IMR-90 (cell line): Measurements from ENCODE around the gene SCAF4. TPM values are rescaled to one million over a fixed set of nuclear protein-coding genes. Genes with fewer than 3 reads are reported as not detected.
A peak's percentile ranks its signal among the peaks of the same experiment; 100 is the strongest.

Experiments used
- ATAC-seq: fragments of 200-7000 bp; cut with Tn5 transposase; 2 replicates; pipeline ENCODE4 v1.9.1; 2020; ENCODE audit warnings: low read depth, mild to moderate bottlenecking, moderate library complexity
- BruUV-seq: library from RNA; stranded (reverse); fragments of 400-500 nt; replicated peaks from 2 replicates; lab custom pipeline; 2021; lab: Mats Ljungman, UMichigan
- CTCF ChIA-PET: fragments of 300-600 bp; formaldehyde crosslinking; extraction: SDS; loops from one replicate; lab custom pipeline; 2021; ENCODE audit warnings: antibody characterized with exemption; lab: Yijun Ruan, JAX
- POLR2A ChIA-PET: fragments of 300-600 bp; sonication (Branson Sonifier 250); formaldehyde crosslinking; loops from one replicate; lab custom pipeline; 2022; ENCODE audit warnings: antibody characterized with exemption; ENCODE audit not compliant: unreplicated experiment; lab: Charles Lee
- DNase-seq: peaks from one replicate; pipeline ENCODE4 v3.0.0; 2013
- H2AFZ ChIP-seq: replicated peaks from 2 replicates; pipeline ENCODE3; 2013; ENCODE audit warnings: low read length, mild to moderate bottlenecking; ENCODE audit not compliant: poor library complexity
- H2AK5ac ChIP-seq: 2 replicates; pipeline ENCODE4 v1.6.1; 2013; ENCODE audit warnings: low read depth, low read length, inconsistent platforms
- H2AK9ac ChIP-seq: replicated peaks from 2 replicates; pipeline ENCODE3; 2013; ENCODE audit warnings: mild to moderate bottlenecking, low read depth, low read length, moderate library complexity; ENCODE audit not compliant: poor library complexity
- H2BK120ac ChIP-seq: 2 replicates; pipeline ENCODE4 v1.6.1; 2013; ENCODE audit warnings: low read depth, low read length, inconsistent platforms
- H2BK15ac ChIP-seq: 3 replicates; pipeline ENCODE4 v1.6.1; 2013; ENCODE audit warnings: low read depth, low read length, inconsistent platforms
- H2BK20ac ChIP-seq: 2 replicates; pipeline ENCODE4 v1.6.1; 2013; ENCODE audit warnings: low read depth, mild to moderate bottlenecking, inconsistent platforms, low read length, moderate library complexity
- H2BK5ac ChIP-seq: 2 replicates; pipeline ENCODE4 v1.6.1; 2013; ENCODE audit warnings: mild to moderate bottlenecking, low read depth, low read length, inconsistent platforms; ENCODE audit not compliant: poor library complexity, severe bottlenecking
- H3K14ac ChIP-seq: replicated peaks from 2 replicates; pipeline ENCODE4 v1.6.1; 2013; ENCODE audit warnings: low read depth, low read length, inconsistent platforms
- H3K18ac ChIP-seq: 2 replicates; pipeline ENCODE4 v1.6.1; 2013; ENCODE audit warnings: low read depth, low read length, control low read depth
- H3K23ac ChIP-seq: 2 replicates; pipeline ENCODE4 v1.6.1; 2013; ENCODE audit warnings: low read depth, low read length, inconsistent platforms
- H3K27ac ChIP-seq: 2 replicates; pipeline ENCODE4 v1.5.1; 2013; ENCODE audit warnings: mild to moderate bottlenecking, control low read depth, low read length; ENCODE audit not compliant: insufficient read depth
- H3K27me3 ChIP-seq: 2 replicates; pipeline ENCODE4 v1.6.1; 2013; ENCODE audit warnings: low read length; ENCODE audit not compliant: control insufficient read depth, insufficient read depth
- H3K36me3 ChIP-seq: 2 replicates; pipeline ENCODE4 v1.6.1; 2013; ENCODE audit warnings: low read length, mixed read lengths; ENCODE audit not compliant: control insufficient read depth, insufficient read depth
- H3K4ac ChIP-seq: 2 replicates; pipeline ENCODE4 v1.6.1; 2013; ENCODE audit warnings: low read depth, low read length, inconsistent platforms
- H3K4me1 ChIP-seq: 2 replicates; pipeline ENCODE4 v1.6.1; 2013; ENCODE audit warnings: low read length, mixed read lengths; ENCODE audit not compliant: control insufficient read depth, insufficient read depth
- H3K4me2 ChIP-seq: 2 replicates; pipeline ENCODE4 v1.6.1; 2013; ENCODE audit warnings: low read depth, mild to moderate bottlenecking, control low read depth, low read length, moderate library complexity
- H3K4me3 ChIP-seq: 2 replicates; pipeline ENCODE4 v1.5.1; 2013; ENCODE audit warnings: low read depth, mild to moderate bottlenecking, control low read depth, low read length, moderate library complexity; ENCODE audit not compliant: insufficient read depth
- H3K56ac ChIP-seq: 2 replicates; pipeline ENCODE4 v1.6.1; 2013; ENCODE audit warnings: low read length, inconsistent platforms; ENCODE audit not compliant: insufficient read depth; ENCODE audit errors: extremely low read depth
- H3K79me1 ChIP-seq, 2 experiments: 2 replicates each; pipeline ENCODE4 v1.6.1; 2013; ENCODE audit warnings: low read length in 2 of 2, inconsistent platforms in 1 of 2, low read depth in 1 of 2
- H3K9ac ChIP-seq: 2 replicates; pipeline ENCODE4 v1.6.1; 2013; ENCODE audit warnings: low read depth, low read length, control low read depth
- H3K9me1 ChIP-seq: 2 replicates; pipeline ENCODE4 v1.6.1; 2013; ENCODE audit warnings: low read length, inconsistent platforms; ENCODE audit not compliant: insufficient read depth
- H3K9me3 ChIP-seq: 2 replicates; pipeline ENCODE4 v1.6.1; 2013; ENCODE audit warnings: low read length; ENCODE audit not compliant: control insufficient read depth, insufficient read depth
- H4K20me1 ChIP-seq: 2 replicates; pipeline ENCODE4 v1.6.1; 2013; ENCODE audit warnings: low read length, inconsistent platforms; ENCODE audit not compliant: insufficient read depth
- H4K5ac ChIP-seq: 2 replicates; pipeline ENCODE4 v1.6.1; 2013; ENCODE audit warnings: mild to moderate bottlenecking, low read depth, low read length, control low read depth
- H4K8ac ChIP-seq, 2 experiments: 2 replicates each; pipeline ENCODE4 v1.6.1; 2013; ENCODE audit warnings: low read depth in 2 of 2, low read length in 2 of 2, control low read depth in 1 of 2, inconsistent platforms in 1 of 2
- H4K91ac ChIP-seq: 2 replicates; pipeline ENCODE4 v1.6.1; 2013; ENCODE audit warnings: low read depth, low read length, inconsistent platforms; ENCODE audit not compliant: insufficient read depth
- BHLHE40 ChIP-seq: fragments of 150-350 bp; IDR thresholded peaks from 2 replicates; pipeline ENCODE4 v1.6.1; 2016; ENCODE audit warnings: mild to moderate bottlenecking, low read depth, low read length
- CEBPB ChIP-seq: IDR thresholded peaks from 2 replicates; pipeline ENCODE4 v1.6.1; 2012; ENCODE audit warnings: low read depth, low read length, improper control_type of control experiment
- CHD1 ChIP-seq: IDR thresholded peaks from 2 replicates; pipeline ENCODE4 v1.6.1; 2012; ENCODE audit warnings: low read depth, low read length, improper control_type of control experiment
- FOS ChIP-seq: fragments of 150-350 bp; IDR thresholded peaks from 2 replicates; pipeline ENCODE4 v1.6.1; 2016; ENCODE audit warnings: low read depth, low read length
- MAFK ChIP-seq: IDR thresholded peaks from 2 replicates; pipeline ENCODE4 v1.6.1; 2012; ENCODE audit warnings: low read depth, low read length, improper control_type of control experiment
- MAZ ChIP-seq: IDR thresholded peaks from 2 replicates; pipeline ENCODE4 v1.6.1; 2012; ENCODE audit warnings: low read depth, mild to moderate bottlenecking, low read length, improper control_type of control experiment, moderate library complexity, borderline replicate concordance
- NFE2L2 ChIP-seq: fragments of 150-350 bp; IDR thresholded peaks from 2 replicates; pipeline ENCODE4 v1.6.1; 2016; ENCODE audit warnings: low read depth, mild to moderate bottlenecking, low read length
- POLR2A ChIP-seq: IDR thresholded peaks from 2 replicates; pipeline ENCODE4 v1.6.1; 2012; ENCODE audit warnings: mild to moderate bottlenecking, low read depth, low read length
- RAD21 ChIP-seq: IDR thresholded peaks from 2 replicates; pipeline ENCODE4 v1.6.1; 2012; ENCODE audit warnings: low read length, improper control_type of control experiment
- RCOR1 ChIP-seq: IDR thresholded peaks from 2 replicates; pipeline ENCODE4 v1.6.1; 2012; ENCODE audit warnings: mild to moderate bottlenecking, low read length, improper control_type of control experiment; ENCODE audit not compliant: insufficient replicate concordance
- RFX5 ChIP-seq: IDR thresholded peaks from 2 replicates; pipeline ENCODE4 v1.8.0; 2012; ENCODE audit warnings: low read depth, mild to moderate bottlenecking, low read length, moderate library complexity
- SMC3 ChIP-seq: fragments of 150-350 bp; IDR thresholded peaks from 2 replicates; pipeline ENCODE4 v1.6.1; 2016; ENCODE audit warnings: low read depth, mild to moderate bottlenecking, antibody characterized with exemption, low read length, moderate library complexity
- WGBS, 2 experiments: methylation state at CpG; one replicate each; pipeline versions ENCODE4 v1.1.5 to v1.1.7; 2013; ENCODE audit warnings: missing lambda C conversion rate in 2 of 2; ENCODE audit not compliant: insufficient read length in 1 of 2; ENCODE audit errors: extremely low coverage in 2 of 2; 5-methylcytosine and 5-hydroxymethylcytosine counted together
- dilution Hi-C: fragments of 300-500 bp; cut with HindIII; formaldehyde crosslinking; loops from one replicate; pipeline ENCODE4 v1.14.3; 2018; ENCODE audit warnings: low sequenced_read_pairs; ENCODE audit not compliant: unreplicated experiment
- in situ Hi-C: fragments of 300-500 bp; cut with MboI; formaldehyde crosslinking; loops from 3 replicates; pipeline ENCODE4 v1.14.3; 2019; ENCODE audit warnings: low sequenced_read_pairs, inconsistent platforms, mixed read lengths
- intact Hi-C: fragments of 100-400 bp; cut with micrococcal nuclease; formaldehyde crosslinking; loops from 2 replicates; pipeline ENCODE4 v1.10.0; 2022
- polyA plus RNA-seq, 3 experiments: library from polyadenylated mRNA; depleted of rRNA; stranded (reverse); fragments of >200 nt; gene quantifications; 2 replicates each; pipeline ENCODE4 v1.2.3, GENCODE V29; 2012; ENCODE audit warnings: low replicate concordance in 1 of 3
- total RNA-seq: library from RNA; depleted of rRNA; stranded (reverse); fragments of >200 nt; gene quantifications from 2 replicates; pipeline ENCODE4 v1.2.3, GENCODE V29; 2012
- TF ChIP-seq, protein P1 (sequence below): fragments of 150-350 bp; IDR thresholded peaks from 2 replicates; pipeline ENCODE4 v1.6.1; 2017; ENCODE audit warnings: mild to moderate bottlenecking, antibody characterized with exemption, low read length, low read depth

The SCAF4 gene
- total and polyA plus RNA-seq, 2 of the 4 experiments (the other 2 are of a cell fraction), result 2.7 to 12.1 TPM

- TF ChIP-seq BHLHE40, result no peak
Observed at GRCh38 chr21:31729622-31730343, 2.1 kb downstream of the SCAF4 start (continued).

DNA sequence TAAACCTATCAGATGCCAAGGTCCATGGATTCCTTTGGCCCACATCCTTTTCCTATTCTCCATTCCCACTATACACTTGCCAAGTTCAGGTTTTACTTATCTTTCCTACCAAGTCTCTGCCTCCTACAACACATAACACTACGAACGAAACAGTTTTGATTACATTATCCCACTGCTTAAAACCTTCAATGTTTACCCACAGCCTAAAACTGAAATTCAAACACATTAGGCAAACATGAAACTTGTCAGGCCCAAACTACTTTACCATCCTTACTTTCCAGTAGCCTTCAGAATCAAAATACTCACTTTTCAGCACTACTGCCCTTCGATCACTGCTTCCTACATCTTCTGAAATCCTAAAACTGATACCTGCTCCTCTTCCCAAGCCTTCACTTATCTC is 3.0 kb downstream of the SCAF4 start:
- dilution Hi-C loops (no loop called here), in situ Hi-C loops (no loop called here), intact Hi-C loops (loop anchor here (2.0 kb wide), 1 partner anchor 14 kb away; no protein-coding TSS in a partner anchor)
- no peaks in the 10 kb centered on the region for H3K9me3 ChIP-seq
- peaks cover 10% of the 10 kb centered on the region for H3K9me1 ChIP-seq
- H3K23ac ChIP-seq, result peak overlapping the region; percentile 41; the same call in 1 of the 2 replicates
- 56% methylated on average over 2 of the region's 3 CpGs; no CpG with 5 or more reads in 1 of the 2 experiments for WGBS, 2 experiments
- no peak overlapping the region for H2BK20ac ChIP-seq
- H3K36me3 ChIP-seq, result peaks cover 1% of the 10 kb centered on the region
- ATAC-seq (no peak), DNase-seq (peak; percentile 25)
- H2BK5ac ChIP-seq, result no peak overlapping the region
- no peak overlapping the region for H2AFZ ChIP-seq
- H4K91ac ChIP-seq, result no peak overlapping the region
- H4K8ac ChIP-seq, result no peak overlapping the region
- H3K27ac ChIP-seq, result no peak overlapping the region
- peaks cover 16% of the 10 kb centered on the region for H3K4me1 ChIP-seq
- 0 out of 2 replicates have a peak overlapping the region, but pooled peaks have one; percentile 5 for H3K14ac ChIP-seq
- POLR2A ChIA-PET, result no interaction called here
- no peak overlapping the region for H3K18ac ChIP-seq
- no peak overlapping the region for H3K56ac ChIP-seq
- peaks cover 3 to 22% of the 10 kb centered on the region in 2 experiments; a peak in 2 of 4 replicates for H3K79me1 ChIP-seq
- no peak overlapping the region for H2BK15ac ChIP-seq
- peak overlapping the region; percentile 79 for H3K4me2 ChIP-seq
- TF ChIP-seq, protein P1, sequence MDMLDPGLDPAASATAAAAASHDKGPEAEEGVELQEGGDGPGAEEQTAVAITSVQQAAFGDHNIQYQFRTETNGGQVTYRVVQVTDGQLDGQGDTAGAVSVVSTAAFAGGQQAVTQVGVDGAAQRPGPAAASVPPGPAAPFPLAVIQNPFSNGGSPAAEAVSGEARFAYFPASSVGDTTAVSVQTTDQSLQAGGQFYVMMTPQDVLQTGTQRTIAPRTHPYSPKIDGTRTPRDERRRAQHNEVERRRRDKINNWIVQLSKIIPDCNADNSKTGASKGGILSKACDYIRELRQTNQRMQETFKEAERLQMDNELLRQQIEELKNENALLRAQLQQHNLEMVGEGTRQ, result no peak
- TF ChIP-seq RCOR1 (no peak), NFE2L2 (no peak), CEBPB (no peak), FOS (no peak), SMC3 (no peak), POLR2A (no peak), CHD1 (no peak), BHLHE40 (no peak), MAFK (no peak), MAZ (no peak), RFX5 (no peak), RAD21 (no peak)
- no peak overlapping the region for H2AK5ac ChIP-seq
- no peak overlapping the region for H3K4ac ChIP-seq
- no peaks in the 10 kb centered on the region for H3K27me3 ChIP-seq
- H3K4me3 ChIP-seq, result no peak overlapping the region
- H2BK120ac ChIP-seq, result no peak overlapping the region
- BruUV-seq, result no TSS peak
- no peak overlapping the region for H4K5ac ChIP-seq
- peaks cover 69% of the 10 kb centered on the region for H4K20me1 ChIP-seq
- CTCF ChIA-PET, result no interaction called here
- H3K9ac ChIP-seq, result no peak overlapping the region
- no peak overlapping the region for H2AK9ac ChIP-seq
